ENCODE results near the gene PARM1.

Gene PARM1, protein sequence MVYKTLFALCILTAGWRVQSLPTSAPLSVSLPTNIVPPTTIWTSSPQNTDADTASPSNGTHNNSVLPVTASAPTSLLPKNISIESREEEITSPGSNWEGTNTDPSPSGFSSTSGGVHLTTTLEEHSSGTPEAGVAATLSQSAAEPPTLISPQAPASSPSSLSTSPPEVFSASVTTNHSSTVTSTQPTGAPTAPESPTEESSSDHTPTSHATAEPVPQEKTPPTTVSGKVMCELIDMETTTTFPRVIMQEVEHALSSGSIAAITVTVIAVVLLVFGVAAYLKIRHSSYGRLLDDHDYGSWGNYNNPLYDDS

DNA sequence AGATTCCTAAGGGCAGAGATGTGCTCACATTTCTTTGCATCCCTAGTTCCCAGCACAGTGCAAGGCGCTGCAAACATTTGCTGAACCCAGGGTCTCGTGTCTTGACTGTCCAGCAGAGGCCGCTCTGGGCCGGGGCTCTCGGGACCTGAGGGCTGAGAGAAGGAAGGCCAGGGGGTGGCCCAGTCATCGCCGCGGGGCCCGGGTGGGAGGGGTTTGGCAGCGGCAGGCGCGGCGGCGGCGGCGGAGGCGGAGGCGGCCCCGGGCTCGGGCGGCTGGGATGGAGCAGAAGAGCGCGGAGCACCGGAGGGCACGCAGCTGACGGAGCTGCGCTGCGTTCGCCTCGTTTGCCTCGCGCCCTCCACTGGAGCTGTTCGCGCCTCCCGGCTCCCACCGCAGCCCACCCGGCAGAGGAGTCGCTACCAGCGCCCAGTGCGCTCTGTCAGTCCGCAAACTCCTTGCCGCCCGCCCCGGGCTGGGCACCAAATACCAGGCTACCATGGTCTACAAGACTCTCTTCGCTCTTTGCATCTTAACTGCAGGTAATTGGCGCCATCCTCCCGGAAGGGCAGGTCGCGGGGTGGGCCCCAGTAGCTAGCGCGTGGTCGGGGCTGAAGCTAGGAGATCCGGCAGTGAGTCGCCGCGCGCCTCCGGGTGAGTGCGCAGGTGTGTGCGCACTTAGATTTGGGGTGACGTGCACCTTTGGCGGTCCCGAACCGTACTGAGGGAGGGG, at the start of gene PARM1:
Gene PARM1 (plus strand): TSS at position 285 of the 730 bp plus-strand sequence. CDS start 212 bp downstream, at position 497.
- FAIRE-seq: no peak

DNA sequence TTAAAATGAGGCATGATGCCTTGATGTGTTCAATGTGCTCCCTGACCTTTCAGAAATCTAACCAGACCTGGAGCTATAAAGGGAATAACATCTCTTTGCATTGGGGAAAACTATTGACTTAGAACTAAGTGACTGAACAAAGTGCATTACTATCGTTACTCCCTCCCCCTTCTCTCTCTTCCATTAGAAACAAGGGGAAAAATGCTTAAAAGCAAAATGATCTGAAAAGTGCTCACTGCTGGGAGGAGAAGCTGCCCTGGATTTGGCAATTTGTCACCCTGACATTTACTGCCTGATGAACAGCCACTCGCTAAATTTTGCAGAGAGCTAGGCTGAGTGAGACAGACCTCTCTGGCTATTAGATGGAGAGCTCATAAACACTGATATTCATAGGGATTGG, 48.6 kb upstream of the PARM1 start:
- FAIRE-seq: no peak

DNA sequence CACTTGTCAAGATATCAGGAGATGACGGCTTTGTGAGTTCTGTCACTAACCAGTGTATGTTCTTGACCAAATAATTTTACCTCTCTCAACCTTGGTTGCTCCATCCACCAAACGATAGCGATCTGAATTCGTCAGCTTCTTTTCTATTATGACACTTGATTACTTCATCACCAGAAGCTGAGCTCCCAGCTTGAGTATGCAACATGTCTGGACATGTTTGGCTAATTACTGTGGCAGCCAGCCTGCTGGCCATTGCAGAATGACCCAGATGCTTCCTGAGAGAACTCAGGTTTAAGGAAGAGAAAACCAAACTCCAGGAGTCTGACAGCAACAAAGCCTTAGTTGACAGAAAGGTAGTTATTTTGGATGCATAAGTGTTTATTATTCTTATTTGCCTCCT, 46.4 kb upstream of the PARM1 start:
- FAIRE-seq: no peak

DNA sequence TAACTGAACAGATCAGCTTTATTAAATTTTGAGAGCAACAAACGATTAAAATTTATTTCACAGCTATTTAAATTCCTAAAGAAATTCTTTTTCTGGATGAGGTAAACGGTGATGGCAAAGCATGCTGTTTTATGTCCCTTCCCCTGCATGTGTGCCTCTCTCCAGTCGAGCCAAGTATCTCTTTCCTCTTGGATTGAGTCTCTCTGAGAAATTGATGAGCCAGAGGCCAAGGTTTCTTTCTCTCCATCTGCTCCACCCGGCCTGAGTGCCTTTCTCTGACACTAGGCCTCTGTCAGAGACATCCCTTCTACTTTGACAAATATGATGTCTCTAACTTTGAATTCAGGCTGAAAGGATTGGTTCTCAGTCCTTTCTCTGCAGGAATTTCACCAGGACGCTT, 42.6 kb upstream of the PARM1 start:
- FAIRE-seq: no peak

DNA sequence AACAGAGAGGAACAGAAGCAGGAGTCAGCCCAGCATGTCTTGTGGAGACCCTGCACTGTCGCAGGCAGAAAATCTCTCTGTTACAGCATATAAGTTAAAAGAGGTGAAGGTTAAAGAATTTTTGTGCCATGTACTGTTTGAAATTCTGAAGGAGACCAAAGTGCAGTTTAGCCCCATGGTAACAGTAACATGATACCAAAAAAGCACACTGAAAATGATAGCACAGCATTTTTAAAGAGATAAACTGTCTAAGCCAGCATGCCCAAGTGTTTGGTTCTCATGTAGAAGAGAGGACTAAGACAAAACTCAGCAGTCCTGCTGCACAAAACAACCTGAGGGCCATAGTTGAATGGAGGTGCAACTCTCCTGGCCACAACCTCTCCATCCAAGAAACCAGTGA, 41.9 kb upstream of the PARM1 start:
- FAIRE-seq: no peak

DNA sequence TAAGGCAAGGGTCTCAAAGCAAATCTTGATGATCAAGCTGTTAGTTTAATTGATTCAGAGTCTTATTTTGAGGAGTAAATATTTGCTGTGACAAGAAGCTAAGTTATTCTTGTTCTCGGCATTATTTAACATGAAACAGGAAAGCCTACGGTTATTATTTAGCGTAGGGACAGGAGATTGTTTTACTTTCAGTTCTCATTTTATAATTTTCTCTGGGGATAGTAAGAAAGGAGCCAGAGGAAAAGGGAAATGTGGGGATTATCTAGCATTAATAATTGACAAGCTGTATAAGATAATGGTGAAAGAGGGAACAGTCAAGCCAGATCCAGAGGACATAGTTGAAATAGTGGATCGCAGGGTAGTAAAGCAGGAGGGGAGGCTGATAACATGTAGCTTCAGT, 39.7 kb upstream of the PARM1 start:
- no peak for FAIRE-seq

DNA sequence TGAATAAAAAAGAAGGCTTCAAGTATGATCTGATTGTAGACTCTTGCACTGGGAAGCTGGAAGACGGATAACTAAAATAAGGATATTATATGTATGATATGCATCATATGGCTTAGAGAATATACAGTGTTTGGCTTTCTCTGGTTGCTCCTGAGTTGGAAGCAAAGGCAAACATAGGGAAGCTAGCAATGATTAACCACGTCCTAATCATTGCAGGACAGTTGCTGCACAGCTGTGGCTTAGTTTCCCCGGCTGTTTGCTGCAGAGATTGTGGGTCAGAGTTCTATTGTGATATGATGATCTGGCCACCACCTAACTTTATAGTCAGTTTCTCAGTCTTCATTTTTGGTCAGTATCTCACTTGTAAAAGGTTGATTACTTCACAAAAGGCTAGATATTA, 36.3 kb upstream of the PARM1 start:
- FAIRE-seq: no peak

DNA sequence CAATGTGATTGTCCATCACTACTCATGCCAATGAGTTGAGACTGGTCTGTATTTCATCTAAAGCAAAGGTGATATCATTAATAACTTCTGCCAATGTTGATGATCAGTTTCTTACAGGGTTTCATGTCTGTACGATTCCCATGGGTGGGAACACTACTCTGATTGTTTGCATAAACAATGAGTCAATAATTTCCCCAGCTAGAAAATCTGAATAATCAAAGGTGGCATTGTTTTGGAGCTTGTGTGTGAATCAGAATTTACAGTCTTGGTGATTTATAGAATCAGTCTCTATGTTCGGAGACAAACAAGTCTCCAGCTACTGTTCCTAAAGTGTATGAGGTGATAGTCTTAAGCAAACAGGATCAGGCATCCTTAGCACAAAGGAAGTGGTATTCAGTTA, 35.5 kb upstream of the PARM1 start:
- no peak for FAIRE-seq

DNA sequence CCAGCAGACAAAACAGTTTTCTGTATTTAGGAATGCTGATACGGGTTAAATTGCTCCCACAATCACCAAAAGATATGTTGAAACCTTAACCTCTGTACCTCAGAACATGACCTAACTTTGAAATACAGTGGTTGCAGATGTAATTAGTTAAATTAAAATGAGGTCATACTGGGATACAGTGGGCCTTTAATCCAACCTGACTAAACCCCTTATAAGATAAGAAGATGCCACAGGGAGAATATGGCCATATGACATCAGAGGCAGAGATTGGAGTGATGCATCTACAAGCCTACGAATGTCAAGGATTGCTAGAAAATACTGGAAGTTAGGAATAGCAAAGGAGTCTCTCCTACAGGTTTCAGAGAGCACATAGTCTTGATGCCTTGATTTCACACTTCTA, 32.1 kb upstream of the PARM1 start:
- no peak for FAIRE-seq

DNA sequence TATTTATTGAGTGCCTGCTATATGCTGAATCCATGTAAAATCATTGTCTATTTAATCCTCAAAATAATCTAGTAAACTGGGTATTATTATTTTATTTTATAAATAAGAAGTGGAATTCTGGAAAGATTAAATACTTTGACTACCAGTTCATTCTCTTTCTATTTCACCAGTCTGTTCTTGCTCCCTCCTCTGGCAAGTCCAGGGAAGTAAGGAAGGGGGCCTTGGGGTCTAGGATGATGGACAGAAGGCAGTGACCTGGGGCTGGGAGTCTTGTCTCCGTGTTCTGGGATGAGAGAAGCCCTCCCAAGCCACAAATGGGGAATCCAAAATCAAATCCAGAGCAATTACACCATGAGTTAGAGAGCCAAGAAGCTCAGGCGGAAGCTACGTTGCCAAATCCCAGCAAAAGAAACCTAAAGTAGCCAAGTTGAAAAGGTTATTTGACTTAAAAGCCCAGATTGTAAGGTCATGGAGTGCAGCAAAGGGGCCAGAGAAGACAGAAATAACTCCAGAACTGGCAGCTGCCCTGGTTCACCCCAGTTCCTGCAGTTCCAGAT, 28.3 kb upstream of the PARM1 start:
- FAIRE-seq: no peak

DNA sequence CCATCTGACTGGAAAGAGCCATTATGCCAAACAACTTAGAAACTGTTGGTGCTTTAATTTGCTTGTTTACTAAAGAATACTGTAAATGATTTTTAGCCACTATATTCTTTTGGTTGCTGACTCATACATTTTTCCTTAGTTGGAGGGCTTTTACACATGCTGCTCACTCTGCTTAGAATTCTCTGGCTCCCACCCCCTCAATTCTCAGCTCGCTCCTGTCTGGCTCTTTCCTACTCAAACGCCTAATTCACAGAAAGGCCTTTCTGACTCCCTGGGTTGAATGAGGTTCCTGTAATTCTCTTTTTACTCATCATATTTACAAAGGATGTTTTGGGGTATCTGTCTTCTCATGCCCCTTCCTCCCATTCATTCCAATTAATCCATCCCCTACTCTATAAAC, 26.1 kb upstream of the PARM1 start:
- no peak for FAIRE-seq

DNA sequence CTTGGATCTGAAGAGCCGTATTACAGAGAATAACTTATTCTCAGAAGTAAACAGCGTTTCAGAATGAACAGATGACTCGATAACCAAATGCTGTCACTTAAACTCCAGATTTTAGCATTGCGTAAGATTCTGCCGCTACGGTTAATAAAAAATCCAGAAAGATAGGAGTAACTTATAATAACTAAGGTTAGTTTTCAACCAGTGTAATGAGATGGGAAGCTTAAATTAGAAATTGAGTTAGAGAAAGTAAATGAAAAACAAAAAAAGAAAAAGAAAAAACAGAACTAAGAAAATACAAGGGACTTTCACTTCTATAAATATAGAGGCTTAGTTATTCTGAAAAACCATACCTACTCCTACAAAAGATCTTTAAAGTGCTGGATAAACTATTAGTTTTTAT, 13.1 kb upstream of the PARM1 start:
- FAIRE-seq: no peak

DNA sequence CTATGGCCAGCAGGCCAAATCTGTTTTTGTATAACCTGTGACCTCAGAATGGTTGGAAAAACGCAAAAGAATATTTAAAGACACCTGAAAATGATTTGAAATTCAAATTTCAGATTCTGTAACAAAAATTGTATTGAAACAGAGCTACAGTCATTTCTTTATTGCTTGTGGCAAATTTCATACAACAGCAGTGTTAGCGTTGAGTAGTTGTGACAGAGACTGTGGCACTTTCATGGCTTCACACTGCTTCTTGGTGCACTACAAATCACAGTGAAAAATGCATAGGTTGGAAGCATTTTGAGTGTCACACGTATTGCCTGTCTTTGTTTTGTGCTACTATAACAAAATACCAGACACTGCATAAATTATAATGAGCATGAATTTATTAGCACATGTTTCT, 12.2 kb upstream of the PARM1 start:
- FAIRE-seq: no peak

DNA sequence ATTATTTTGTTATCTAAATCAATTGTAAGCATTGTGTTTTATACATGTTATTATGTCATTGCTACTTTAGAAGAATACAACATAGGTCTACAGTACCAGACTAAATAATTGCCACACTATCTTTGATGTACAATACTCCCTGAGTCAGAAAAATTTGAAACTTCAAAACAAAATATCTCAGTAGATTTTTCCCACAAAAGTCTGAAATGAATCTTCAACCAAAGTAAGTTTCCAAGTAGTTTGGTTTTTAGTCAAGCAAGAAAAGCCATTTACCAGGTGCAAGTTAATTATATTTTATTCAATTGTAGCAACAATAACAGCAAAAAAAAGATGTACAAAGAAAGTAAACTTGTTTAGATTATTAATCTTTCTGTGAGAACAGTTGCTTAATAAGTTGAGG, 11.4 kb upstream of the PARM1 start:
- FAIRE-seq: peak; percentile 37

DNA sequence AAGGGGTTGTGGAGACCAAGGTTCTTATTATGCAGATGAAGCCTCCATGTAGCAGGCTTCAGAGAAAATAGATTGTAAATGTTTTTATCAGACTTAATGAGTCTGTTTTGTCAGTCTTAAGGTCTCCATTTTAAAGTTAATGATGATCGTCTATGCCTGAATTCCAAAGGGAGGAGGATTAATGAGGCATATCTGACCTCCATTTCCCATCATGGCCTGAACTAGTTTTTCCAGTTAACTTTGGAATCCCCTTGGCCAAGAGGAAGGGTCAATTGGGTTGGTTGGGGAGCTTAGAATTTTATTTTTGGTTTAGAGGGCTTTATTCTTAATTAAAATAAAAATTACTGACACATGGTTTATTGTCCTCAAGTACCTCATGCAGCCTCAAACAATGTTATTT, 6.9 kb upstream of the PARM1 start:
- FAIRE-seq: no peak

DNA sequence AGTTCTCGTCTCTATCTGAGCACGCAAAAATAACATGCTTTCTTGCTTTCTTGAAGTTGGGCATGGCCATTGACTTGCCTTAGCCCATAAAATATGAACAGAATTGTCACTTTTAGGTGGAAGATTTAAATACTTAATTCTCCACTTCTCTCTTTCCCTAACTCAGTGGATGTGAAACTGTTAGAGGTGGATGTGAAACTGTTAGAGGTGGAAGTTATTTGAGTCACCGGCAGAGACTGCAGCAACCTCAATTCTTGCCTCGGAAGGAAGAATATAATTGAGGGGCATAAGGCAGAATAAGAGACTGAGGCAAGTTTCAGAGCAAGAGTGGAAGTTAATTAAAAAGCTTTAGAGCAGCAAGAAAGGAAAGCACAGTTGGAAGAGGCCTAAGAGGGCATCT, 2.8 kb upstream of the PARM1 start:
- no peak for FAIRE-seq

DNA sequence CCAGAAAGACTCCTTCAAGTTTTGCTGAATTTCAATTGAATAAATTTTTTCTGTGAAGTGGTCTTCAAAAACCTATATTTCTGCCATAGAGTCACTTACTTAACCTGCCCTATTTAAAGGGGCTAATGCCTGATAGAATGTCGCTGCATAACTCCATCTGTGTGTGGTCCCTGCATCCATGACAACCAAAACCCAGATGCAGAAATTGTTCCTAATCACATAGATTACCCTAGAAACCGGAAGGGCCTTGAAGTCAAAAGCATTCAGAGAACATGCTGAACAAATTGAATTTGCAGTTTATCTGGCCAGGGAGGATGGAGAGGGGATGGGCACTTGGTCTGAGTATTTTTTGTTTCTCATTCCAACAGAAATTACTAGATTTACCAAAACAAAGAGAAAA, 1.5 kb upstream of the PARM1 start:
- FAIRE-seq: no peak

DNA sequence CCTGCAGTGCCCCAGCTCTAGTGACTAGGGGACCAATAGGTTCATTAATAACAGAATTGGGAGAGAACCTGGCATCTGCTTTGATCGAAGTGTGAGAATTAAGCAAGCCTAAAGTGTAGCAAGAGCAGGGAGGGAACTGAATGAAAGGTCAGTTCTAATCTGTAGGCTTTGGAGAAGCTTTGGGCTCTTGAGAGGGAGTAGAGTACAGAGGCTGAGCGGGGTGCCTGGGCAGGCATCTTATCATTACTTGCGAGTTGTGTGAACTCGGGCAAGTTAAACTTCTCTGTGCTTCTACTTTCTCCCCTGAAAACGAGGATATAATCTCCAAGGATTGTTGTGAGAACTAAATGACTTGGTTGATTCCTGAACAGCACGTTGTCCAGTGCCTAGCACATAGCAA, 906 bp upstream of the PARM1 start:
- no peak for FAIRE-seq

DNA sequence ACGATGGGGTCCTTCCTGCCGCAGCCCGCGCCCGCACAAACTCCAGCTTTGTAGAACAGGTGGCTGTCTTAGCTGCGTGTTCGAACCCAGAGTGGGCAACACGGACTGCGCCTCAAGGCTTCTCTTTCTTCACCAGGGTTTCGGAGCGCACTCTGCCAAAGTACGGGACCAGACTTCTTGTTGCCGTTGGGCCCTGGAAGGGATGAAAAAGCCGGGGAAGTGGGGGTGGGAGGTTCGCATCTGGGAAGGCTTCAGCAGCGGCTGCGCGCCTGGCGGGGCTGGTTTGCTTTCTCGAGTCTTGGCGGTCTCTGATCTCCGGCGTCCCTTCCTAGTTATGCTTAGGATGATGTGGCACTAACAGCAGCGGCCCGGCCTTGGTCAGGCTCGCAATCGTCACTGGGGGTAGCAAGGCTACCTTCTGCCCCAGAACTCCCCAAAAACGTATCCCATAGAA, 673 bp downstream of the PARM1 start:
- FAIRE-seq: no peak

DNA sequence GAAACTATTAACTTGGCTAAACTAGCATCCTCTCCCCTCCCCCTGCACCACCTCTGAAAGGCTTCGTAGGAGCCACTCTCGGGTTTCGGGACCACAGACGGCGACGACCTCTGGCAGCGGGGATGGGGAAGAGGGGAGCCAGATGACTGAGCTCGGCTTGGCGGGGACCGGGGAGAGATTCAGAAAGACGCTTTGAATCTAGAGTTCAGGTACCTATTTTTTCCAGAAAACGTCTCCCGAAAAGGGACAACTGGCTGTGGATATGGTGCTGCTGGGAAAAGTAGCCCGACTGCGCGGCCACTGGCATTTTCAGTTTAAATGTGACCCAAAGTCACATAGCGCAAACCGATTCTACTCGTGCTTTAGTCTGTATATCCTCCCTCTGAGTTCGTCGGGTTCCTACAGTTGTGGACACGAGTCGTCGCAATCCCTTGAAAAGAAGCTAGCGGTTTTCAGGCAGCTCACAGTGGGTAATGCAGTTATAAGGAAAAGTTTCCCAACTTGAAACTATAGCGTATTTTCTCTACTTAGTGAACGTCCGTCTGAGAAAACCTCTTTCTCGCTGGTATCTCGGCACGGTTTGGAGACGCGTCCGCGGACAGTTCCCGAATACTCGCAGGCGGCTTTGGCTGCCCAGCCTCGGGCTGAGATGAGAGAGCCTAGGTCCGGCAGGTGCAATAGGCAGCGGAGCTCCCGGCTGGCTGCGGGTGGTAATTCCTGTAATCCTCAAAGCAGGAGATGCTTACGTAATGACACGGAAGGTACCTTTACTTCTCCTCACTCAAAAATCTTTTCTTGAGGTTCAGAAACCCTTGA, 1.3 kb downstream of the PARM1 start:
- FAIRE-seq: no peak

DNA sequence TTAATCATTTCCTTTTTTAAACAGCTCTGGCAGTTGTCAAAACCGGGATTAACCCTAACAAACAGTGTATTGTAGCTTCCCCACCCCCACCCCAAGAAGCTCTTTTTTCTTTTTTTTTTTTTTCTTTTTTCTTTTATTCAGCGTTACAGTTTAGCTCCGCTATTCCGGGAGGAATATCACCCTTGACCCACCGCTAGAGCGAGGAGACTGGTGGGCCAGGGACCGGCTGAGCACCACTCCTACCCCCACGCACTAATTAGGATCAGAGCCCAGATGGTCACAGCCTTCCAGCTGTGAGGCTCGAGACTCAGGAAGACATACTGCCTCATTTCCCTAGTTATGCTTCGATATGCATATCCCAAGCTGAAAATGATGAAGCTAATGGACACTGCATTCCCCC, 2.0 kb downstream of the PARM1 start:
- FAIRE-seq: peak; percentile 12

DNA sequence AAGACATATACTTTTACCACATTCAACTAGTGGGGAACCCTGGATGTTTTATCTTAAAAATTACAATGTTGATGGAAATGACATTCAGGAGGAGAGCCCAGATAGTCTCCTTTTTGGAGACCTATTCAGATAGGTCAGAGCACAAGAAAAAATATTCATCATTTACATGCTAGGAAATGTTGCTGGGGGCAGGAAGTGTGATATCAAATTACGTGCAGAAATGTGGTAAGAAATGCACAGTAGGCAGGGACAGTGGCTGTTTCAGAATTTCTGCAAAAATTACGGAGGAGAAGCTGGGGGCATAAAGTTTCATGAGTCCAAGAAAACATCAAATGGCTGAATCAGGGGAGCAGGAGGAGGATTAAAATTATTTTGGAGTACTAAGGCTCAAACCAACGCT, 8.2 kb downstream of the PARM1 start:
- no peak for FAIRE-seq

DNA sequence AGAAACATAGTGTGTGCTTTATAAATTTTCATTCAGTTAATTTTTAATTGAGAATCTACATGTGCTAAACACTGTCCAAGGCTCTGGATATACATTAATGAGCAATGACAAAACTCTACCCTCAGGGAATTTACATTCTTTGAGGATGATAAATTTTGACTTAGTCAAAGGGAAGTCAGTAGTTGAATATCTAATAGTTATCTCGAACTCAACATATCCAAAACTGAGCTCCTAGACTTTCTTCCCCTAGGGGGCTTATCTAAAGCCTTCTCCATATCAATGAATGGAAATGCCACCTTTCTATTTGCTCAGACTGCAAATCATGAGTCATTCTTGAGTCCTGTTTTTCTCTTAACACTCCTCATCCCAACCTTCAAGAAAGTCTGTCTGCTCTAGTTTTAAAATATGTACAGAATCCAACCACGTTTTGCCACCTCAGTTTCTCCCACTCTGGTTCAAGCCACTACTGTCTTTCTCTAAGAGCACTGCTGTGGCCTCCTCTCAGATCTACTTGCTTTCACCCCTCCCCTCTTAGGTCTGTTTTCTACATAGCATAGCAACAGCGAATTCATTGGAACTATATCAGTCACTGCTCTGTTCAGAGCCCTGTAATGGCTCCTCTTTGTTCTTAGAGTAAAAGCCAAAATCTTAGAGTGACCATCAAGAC, 9.5 kb downstream of the PARM1 start:
- no peak for FAIRE-seq

Measured in endometrium (tissue), 2 donors.